GM19193 (cell line): Measurements from ENCODE around the gene CCL26.

ENCODE experiments used
- POLR2A ChIP-seq: IDR thresholded peaks from 4 replicates; pipeline ENCODE4 v1.6.1; 2011; ENCODE audit not compliant: insufficient read depth, insufficient read length; ENCODE audit errors: extremely low read depth

CCL26 gene, protein sequence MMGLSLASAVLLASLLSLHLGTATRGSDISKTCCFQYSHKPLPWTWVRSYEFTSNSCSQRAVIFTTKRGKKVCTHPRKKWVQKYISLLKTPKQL

DNA sequence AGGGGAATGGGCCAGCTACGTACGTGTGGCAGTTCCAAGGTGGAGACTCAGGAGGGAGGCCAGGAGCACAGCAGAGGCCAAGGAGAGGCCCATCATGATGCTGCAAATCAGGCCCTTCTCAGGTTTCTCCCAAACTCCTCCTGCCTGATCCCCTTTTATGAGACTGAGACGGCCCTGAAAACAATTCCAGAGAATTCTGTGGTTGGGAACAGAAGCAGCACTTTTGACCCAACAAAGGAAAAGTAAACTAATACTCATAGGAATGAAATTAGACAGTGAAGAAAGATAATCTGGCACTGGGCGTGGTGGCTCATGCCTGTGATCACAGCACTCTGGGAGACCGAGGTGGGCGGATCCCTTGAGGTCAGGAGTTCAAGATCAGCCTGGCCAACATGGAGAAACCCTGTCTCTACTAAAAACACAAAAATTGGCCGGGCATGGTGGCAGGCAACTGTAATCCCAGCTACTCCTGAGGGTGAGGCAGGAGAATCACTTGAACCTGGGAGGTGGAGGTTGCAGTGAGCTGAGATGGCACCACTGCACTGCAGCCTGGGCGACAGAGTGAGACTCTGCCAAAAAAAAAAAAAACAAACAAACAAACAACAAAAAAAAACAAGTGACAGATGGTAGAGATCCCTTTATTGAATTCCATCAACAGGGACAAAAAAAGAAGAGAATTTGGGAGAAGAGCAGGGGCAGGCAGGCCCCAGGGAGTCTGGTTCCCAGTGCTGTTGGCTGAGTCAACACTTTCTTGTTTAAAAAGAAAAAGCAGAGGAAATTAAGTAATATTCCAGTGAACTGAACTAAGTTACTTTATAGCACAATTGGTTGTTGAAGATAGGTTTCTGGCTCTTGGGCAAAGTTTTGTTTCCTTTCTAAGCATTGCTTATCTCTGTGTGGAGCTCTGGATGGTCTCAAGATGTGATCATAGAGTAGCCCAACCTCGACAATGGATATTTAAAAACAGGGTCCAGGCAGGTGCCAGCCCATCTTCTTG lies at the start of gene CCL26:
CCL26 (minus strand) TSS at position 131 of the 997 bp plus-strand sequence; CDS start at position 96, 35 bp downstream.
- no peak for TF ChIP-seq POLR2A

DNA sequence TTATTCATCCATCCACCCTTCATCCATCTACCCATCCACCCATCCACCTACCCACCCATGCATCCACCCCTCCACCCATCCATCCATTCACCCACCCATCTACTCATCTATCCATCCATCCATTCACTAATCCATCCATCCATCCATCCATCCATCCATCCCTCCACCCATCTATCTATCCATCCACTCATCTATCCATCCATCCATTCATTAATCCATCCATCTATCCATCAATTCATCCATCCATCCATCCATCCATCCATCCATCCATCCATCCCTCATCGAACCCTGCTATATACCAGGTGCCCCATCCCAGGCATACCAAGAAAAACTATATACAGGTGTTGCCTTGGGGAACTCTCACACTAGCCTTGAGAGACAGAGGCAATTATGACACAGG lies 48.7 kb upstream of the CCL26 start:
- TF ChIP-seq POLR2A = no peak

DNA sequence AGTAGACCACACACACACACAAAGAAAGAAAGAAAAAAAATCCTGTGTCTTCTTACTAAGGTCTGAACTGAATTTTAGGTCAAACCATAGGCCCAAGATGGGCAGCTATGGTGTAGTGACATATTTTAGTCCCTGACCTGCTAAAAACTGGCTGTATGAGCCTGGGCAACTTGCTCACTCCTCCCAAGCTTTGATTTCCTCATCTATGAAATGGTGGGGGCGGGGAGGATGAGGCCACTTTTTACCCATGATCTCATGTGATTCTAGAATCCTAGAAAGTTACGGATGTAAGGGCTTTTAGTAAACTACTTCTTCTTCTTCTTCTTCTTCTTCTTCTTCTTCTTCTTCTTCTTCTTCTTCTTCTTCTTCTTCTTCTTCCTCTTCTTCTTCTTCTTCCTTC lies 47.7 kb upstream of the CCL26 start:
- TF ChIP-seq POLR2A = no peak

DNA sequence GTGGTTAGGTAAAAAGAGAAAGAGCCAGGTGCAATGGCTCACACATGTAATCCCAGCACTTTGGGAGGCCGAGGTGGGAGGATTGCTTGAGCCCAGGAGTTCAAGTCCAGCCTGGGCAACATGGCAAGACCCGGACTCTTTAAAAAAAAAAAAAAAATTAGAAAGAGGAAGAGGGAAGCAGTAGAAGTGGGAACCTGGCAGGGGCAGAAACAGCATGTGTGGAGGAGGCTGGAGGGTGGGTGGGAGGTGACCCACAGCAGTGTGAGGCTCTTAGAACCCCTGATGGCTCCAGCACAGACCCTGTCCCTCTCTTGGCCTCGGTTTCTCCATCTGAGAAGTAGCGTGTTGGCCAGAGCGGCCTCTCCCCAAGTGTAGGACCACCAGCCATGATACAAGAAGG lies 46.5 kb upstream of the CCL26 start:
- TF ChIP-seq POLR2A = no peak

DNA sequence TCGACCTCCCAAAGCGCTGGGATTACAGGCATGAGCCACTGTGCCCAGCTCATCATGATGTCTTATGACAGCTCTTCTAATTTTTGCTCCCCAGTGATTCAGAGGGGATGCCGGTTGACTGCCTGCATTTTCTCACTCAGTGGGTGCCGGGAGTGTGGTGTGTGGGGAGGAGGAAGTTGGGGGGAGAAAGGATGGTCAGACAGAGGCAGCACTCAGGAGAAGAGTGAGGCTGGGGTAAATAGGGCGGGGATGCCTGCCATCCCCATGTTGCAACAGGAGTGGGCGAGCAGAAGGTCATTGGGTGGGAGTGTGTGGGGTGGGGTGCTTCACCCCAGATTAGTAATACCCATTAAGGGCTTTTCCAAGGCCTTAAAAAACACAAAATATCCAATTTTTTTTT lies 45.1 kb upstream of the CCL26 start:
- TF ChIP-seq POLR2A = no peak

DNA sequence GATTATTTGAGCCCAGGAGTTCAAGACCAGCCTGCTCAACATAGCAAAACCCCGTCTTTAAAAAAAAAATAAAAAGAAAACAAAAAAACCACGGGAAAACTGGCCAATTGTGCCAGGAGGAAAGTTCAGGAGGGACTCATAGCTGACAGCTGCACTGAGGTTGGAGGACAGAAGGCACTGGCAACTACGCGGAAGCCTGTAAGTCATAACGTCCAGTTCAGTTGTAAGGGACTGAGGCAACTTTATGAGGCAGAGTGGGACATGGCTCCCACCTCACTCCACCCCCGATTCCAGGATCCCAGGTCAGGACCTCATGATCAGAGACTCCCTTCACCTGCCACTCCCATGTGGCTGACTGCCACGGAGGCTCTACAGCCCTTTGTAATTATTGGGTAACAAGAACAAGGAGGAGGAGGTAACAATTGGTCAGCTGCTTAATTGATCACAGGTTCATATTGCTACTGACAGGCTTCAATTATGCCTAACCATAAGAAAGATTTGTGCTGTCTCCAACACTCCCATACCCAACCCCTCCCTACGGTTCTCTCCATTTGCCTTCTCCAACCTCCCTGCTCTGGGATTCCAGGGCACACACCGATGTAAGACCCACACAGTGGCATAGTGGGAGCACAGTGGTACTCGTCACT lies 43.5 kb upstream of the CCL26 start:
- no peak for TF ChIP-seq POLR2A

DNA sequence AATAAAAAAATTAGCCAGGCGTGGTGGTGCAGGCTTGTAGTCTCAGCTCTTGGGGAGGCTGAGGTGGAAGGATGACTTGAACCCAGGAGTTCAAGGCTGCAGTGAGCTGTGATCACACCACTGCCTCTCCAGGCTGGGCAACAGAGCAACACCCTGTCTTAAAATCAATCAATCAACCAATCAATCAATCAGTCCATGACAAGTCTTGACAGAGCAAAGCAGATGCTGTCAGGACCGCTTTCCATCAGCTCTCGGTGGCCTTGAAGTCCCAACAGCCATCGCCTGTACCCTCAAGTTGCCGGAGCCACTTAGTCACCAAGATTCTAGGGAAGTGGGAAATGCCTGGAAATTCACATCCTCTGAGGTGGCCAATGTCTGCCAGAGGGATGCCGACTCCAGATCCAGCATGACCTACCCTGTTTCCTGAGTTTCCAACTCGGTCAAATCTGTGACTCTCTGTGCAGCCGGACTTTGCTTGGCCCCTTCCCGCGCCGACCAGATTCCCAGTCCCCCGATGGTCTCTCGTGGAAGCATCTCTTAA lies 42.5 kb upstream of the CCL26 start:
- TF ChIP-seq POLR2A = no peak

DNA sequence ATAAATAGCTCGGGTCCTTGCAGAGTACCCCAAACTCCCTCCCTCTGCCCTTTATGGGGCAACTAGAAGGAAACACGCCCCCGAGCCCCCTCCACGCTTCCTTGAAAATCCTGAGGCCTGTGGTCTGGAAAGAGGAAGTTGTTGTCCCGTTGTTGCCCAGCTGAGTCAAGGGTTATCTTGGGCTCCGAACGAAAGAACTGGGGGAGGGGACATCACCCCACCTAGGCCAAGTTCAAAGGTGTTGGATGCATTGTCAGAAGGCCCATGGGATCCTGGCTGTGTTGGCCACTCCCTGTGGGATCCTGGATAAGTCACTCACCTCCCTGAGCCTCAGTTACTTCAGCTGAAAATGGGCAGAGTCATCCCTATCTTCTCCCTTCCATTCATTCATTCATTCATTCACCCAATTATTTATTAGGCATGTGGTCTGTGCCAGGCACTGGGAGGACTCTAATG lies 41.8 kb upstream of the CCL26 start, which contains the start of gene CCL24:
CCL24 (minus strand) TSS at position 26 of the 456 bp plus-strand sequence. CDS start 91 bp downstream, outside the sequence.
- TF ChIP-seq POLR2A = no peak

DNA sequence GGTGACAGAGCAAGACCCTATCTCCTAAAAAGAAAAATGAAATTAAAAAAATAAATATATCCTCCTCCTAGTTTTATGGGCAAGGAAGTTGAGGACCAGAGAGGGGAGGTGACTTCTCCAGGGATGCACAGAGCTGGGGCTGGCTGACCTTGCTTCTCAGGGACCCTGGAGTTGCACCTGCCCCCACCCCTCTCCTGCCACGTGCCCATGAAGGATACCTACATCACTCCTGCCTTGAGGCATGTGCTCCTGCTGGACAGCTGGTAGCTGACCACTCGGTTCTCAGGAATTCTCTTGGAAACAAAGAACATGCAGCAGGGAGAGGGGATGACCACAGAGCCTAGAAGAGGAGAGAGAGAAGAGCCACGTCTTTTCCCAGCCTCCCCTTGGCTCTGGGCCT lies 41.1 kb upstream of the CCL26 start:
- TF ChIP-seq POLR2A = no peak

DNA sequence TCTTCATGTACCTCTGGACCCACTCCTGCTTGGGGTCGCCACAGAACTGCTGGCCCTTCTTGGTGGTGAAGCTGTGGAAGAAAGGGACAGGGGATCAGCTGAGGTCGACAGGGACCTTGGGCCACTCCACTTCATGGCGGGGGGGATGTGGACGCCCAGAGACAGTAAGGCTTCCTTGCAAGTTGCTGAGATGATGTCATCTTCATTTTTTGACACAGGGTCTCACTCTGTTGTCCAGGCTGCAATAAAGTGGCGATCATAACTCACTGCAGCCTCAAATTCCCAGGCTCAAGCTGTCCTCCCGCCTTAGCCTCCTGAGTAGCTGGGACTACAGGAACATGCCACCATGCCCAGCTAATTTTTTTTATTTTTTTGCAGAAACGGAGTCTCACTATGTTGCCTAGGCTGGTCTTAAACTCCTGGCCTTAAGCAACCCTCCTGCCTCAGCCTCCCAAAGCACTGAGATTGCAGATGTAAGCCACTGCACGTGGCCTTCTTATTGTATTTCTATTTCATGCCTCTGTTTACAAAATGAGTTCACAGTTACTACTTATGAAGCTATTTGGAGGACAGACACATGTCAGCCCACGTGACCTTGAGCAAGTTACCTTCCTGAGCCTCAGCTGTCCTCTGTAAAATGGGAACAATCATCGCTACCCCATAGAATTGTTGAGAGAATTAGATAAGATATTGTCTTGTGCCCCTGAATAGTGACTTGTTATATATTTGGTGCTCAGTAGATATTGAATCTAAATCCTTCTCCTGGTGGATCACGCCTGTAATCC lies 40.1 kb upstream of the CCL26 start:
- no peak for TF ChIP-seq POLR2A

DNA sequence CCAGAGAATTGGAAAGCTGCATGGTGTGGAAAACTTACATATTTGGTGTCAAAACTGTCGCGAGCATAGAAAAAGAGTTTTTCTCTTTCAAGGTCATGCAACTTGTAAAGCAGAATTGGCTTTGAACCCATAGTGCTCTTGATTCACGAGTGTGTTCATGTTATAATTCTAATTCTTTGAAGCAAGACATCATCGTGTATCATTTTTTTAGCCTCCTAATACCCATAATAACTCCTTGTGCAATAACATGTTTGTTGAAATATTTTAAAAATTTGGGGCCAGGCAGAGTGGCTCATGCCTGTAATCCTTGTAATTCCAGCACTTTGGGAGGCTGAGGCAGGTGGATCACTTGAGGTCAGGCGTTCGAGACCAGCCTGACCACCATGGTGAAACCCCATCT lies 37.4 kb upstream of the CCL26 start:
- TF ChIP-seq POLR2A = no peak

DNA sequence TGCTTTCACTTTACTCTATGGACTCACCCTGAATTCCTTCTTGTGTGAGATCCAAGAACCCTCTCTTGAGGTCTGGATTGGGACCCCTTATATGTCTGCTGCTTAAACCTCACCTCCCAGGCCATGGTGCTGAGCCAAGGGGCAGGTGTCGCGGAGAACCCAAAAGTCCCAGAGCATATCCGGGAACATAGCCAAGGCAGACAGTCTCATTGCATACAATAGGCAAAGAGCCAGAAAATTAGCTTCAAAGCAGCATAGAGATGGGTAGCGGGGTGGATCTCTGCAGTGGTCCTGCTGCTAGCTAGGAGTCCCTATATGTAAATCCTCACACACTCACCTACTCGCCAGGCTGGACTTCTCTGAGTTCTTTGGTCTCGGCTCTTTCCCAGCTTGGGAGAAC lies 36.1 kb upstream of the CCL26 start:
- no peak for TF ChIP-seq POLR2A

DNA sequence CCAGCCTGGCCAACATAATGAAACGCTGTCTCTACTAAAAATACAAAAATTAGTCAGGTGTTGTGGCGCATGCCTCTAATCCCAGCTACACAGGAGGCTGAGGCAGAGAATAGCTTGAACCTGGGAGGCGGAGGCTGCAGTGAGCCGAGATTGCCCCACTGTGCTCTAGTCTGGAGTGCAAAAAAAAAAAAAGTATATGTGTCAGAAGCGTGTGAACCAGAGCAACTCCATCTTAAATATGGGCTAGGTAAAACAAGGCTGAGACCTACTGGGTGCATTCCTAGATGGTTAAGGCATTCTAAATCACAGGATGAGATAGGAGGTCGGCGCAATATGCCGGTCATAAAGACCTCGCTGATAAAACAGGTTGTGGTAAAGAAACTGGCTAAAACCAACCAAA lies 35.4 kb upstream of the CCL26 start:
- TF ChIP-seq POLR2A = no peak

DNA sequence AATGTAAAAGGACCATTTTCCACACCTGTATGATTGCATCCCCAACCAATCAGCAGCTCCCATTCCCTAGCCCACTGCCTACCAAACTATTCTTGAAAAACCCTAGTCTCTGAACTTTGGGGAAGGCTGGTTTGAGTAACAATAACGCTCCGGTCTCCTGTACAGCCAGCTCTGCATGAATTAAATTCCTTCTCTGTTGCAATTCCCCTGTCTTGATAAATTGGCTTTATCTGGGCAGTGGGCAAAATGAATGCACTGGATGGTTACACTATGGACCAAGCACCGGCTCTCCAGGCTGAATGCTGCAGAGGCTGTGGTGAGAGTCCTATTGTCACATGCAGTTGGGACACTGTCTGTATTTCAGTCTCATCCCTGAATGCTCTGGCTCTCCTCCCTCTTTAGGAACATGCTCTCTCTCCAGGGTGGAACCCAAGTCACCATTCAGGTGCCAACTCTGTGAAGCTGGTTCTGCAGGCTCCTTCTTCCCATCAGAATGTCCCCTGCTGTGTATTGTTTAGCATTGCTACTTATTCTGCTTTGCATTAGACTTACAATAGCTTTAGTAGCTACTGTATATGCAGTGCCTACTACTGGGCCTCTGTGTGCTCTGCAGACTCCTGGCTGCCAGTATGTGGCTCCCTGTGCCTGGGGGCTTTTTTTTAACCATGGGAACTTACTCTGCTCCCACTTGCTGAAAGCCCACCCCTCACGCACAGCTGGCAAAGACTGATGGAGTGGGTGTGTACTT lies 34.7 kb upstream of the CCL26 start:
- TF ChIP-seq POLR2A = no peak
